ENCODE results near the gene KRT222. TPM values are rescaled to one million over a fixed set of nuclear protein-coding genes. Genes with fewer than 3 reads are reported as not detected.

The KRT222 gene
- total RNA-seq, 2 donors from 2014 or later, result 0.63 to 0.81 TPM

- Histone ChIP-seq H3K27ac (no peak overlapping the region), H3K36me3 (no peaks in the 10 kb centered on the region), H3K4me1 (ENCODE audit: control insufficient read depth in 1 of 2, low read depth in 2 of 2) (no peaks in the 10 kb centered on the region), H3K4me3 (no peak overlapping the region), H3K27me3 (replicated peaks; ENCODE audit: insufficient read depth) (no peaks in the 10 kb centered on the region), H3K9me3 (no peaks in the 10 kb centered on the region)
- no peak for TF ChIP-seq CTCF (IDR thresholded peaks at IDR 0.05)
- no peak for DNase-seq (ENCODE audit: low spot score)
- ATAC-seq (ENCODE audit: insufficient number of reproducible peaks, low FRiP score, low read depth), result no peak
These were observed 51.4 kb downstream of the KRT222 start for GRCh38 chr17:40613467-40614154.

GRCh38 chr17:40612599-40613244, 52.3 kb downstream of the KRT222 start:
- Histone ChIP-seq H3K27me3 (replicated peaks; ENCODE audit: insufficient read depth) (no peaks in the 10 kb centered on the region), H3K4me1 (ENCODE audit: control insufficient read depth in 1 of 2, low read depth in 2 of 2) (no peaks in the 10 kb centered on the region), H3K27ac (no peak overlapping the region), H3K4me3 (no peak overlapping the region), H3K9me3 (no peaks in the 10 kb centered on the region), H3K36me3 (no peaks in the 10 kb centered on the region)
- ATAC-seq (ENCODE audit: insufficient number of reproducible peaks, low FRiP score, low read depth) (no peak), DNase-seq (ENCODE audit: low spot score) (no peak)
- no peak for TF ChIP-seq CTCF (IDR thresholded peaks at IDR 0.05)

- no peak overlapping the region for H3K4me3 ChIP-seq
- H3K36me3 ChIP-seq, result no peaks in the 10 kb centered on the region
- no peak for DNase-seq (ENCODE audit: low spot score)
- no peaks in the 10 kb centered on the region for H3K9me3 ChIP-seq
- H3K27me3 ChIP-seq (replicated peaks; ENCODE audit: insufficient read depth), result no peaks in the 10 kb centered on the region
- no peaks in the 10 kb centered on the region for H3K4me1 ChIP-seq (ENCODE audit: control insufficient read depth in 1 of 2, low read depth in 2 of 2)
- no peak for ATAC-seq (ENCODE audit: insufficient number of reproducible peaks, low FRiP score, low read depth)
- TF ChIP-seq CTCF (IDR thresholded peaks at IDR 0.05), result no peak
- no peak overlapping the region for H3K27ac ChIP-seq
These were observed 53.0 kb downstream of the KRT222 start for GRCh38 chr17:40611840-40612474.

- no peak overlapping the region for H3K4me3 ChIP-seq
- no peaks in the 10 kb centered on the region for H3K9me3 ChIP-seq
- no peaks in the 10 kb centered on the region for H3K4me1 ChIP-seq (ENCODE audit: control insufficient read depth in 1 of 2, low read depth in 2 of 2)
- no peaks in the 10 kb centered on the region for H3K36me3 ChIP-seq
- no peak for DNase-seq (ENCODE audit: low spot score)
- no peak overlapping the region for H3K27ac ChIP-seq
- TF ChIP-seq CTCF (IDR thresholded peaks at IDR 0.05), result no peak
- H3K27me3 ChIP-seq (replicated peaks; ENCODE audit: insufficient read depth), result no peaks in the 10 kb centered on the region
- no peak for ATAC-seq (ENCODE audit: insufficient number of reproducible peaks, low FRiP score, low read depth)
These were observed 54.6 kb downstream of the KRT222 start for GRCh38 chr17:40610359-40610758.

GRCh38 chr17:40608061-40608581, 56.9 kb downstream of the KRT222 start:
- DNase-seq (ENCODE audit: low spot score) (no peak), ATAC-seq (ENCODE audit: insufficient number of reproducible peaks, low FRiP score, low read depth) (no peak)
- H3K36me3 ChIP-seq, result no peaks in the 10 kb centered on the region
- no peaks in the 10 kb centered on the region for H3K27me3 ChIP-seq (replicated peaks; ENCODE audit: insufficient read depth)
- no peaks in the 10 kb centered on the region for H3K4me1 ChIP-seq (ENCODE audit: control insufficient read depth in 1 of 2, low read depth in 2 of 2)
- no peak overlapping the region for H3K27ac ChIP-seq
- TF ChIP-seq CTCF (IDR thresholded peaks at IDR 0.05), result no peak
- no peaks in the 10 kb centered on the region for H3K9me3 ChIP-seq
- H3K4me3 ChIP-seq, result no peak overlapping the region

Measured in thoracic aorta (tissue), 2 donors.